ENCODE results near the gene ZNF138.

GRCh38 chr7:64755865-64756264 is 38.4 kb upstream of the ZNF138 start:
- TF ChIP-seq, protein P1, sequence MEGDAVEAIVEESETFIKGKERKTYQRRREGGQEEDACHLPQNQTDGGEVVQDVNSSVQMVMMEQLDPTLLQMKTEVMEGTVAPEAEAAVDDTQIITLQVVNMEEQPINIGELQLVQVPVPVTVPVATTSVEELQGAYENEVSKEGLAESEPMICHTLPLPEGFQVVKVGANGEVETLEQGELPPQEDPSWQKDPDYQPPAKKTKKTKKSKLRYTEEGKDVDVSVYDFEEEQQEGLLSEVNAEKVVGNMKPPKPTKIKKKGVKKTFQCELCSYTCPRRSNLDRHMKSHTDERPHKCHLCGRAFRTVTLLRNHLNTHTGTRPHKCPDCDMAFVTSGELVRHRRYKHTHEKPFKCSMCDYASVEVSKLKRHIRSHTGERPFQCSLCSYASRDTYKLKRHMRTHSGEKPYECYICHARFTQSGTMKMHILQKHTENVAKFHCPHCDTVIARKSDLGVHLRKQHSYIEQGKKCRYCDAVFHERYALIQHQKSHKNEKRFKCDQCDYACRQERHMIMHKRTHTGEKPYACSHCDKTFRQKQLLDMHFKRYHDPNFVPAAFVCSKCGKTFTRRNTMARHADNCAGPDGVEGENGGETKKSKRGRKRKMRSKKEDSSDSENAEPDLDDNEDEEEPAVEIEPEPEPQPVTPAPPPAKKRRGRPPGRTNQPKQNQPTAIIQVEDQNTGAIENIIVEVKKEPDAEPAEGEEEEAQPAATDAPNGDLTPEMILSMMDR (IDR thresholded peaks at IDR 0.05 in 4 of 5, conservative IDR thresholded peaks at IDR 0.05 in 1 of 5): no peak
- TF ChIP-seq POLR2A (IDR thresholded peaks at IDR 0.05): no peak
